ENCODE results near the gene VAV2. TPM values are rescaled to one million over a fixed set of nuclear protein-coding genes. Genes with fewer than 3 reads are reported as not detected.

VAV2 gene
- total and polyA plus RNA-seq, 12 donors = 3.3 to 96.2 (median 31.2) TPM

- no peaks in the 10 kb centered on the region for H3K36me3 ChIP-seq (replicated peaks in 1 of 2)
- no peaks in the 10 kb centered on the region for H3K9me3 ChIP-seq (replicated peaks in 1 of 3)
- peak in 4 of 7 donors; percentile 11 to 34 (median 12) for DNase-seq
- H3K4me1 ChIP-seq (replicated peaks in 1 of 2) = no peaks in the 10 kb centered on the region
- H3K4me3 ChIP-seq = no peak overlapping the region
- intact Hi-C loops (cut with DNase I) = no loop called here
- WGBS, 4 donors = 85 to 90% (median 87%) methylated on average over 12 to 21 of the region's 21 CpGs
- no peak overlapping the region for H3K27ac ChIP-seq
- H3K27me3 ChIP-seq = no peaks in the 10 kb centered on the region
- TF ChIP-seq POLR2A (IDR thresholded peaks at IDR 0.05) = no peak
- no peak for TF ChIP-seq CTCF (IDR thresholded peaks at IDR 0.05)
Observed at GRCh38 chr9:133733796-133734533, 258.2 kb downstream of the VAV2 start.

- H3K4me3 ChIP-seq = no peak overlapping the region
- no peaks in the 10 kb centered on the region for H3K36me3 ChIP-seq (replicated peaks in 1 of 2)
- H3K27me3 ChIP-seq = no peaks in the 10 kb centered on the region
- no peak overlapping the region for H3K27ac ChIP-seq
- H3K4me1 ChIP-seq (replicated peaks in 1 of 2) = no peaks in the 10 kb centered on the region
- 86 to 95% (median 89%) methylated on average over 3 to 4 of the region's 4 CpGs for WGBS, 4 donors
- TF ChIP-seq CTCF (IDR thresholded peaks at IDR 0.05) = no peak
- TF ChIP-seq POLR2A (IDR thresholded peaks at IDR 0.05) = no peak
- peak in 2 of 7 donors; percentile 7 to 20 for DNase-seq
- intact Hi-C loops (cut with DNase I) = no loop called here
- H3K9me3 ChIP-seq (replicated peaks in 1 of 3) = no peaks in the 10 kb centered on the region
Observed at GRCh38 chr9:133733421-133733795, 258.7 kb downstream of the VAV2 start.

GRCh38 chr9:133732639-133733408 is 259.3 kb downstream of the VAV2 start:
- Histone ChIP-seq H3K4me3 (no peak overlapping the region), H3K27me3 (no peaks in the 10 kb centered on the region), H3K4me1 (replicated peaks in 1 of 2) (no peaks in the 10 kb centered on the region), H3K27ac (no peak overlapping the region), H3K36me3 (replicated peaks in 1 of 2) (no peaks in the 10 kb centered on the region), H3K9me3 (replicated peaks in 1 of 3) (no peaks in the 10 kb centered on the region)
- TF ChIP-seq CTCF (IDR thresholded peaks at IDR 0.05) (no peak), POLR2A (IDR thresholded peaks at IDR 0.05) (no peak)
- intact Hi-C loops (cut with DNase I) = no loop called here
- peak in 2 of 7 donors; percentile 6 to 39 for DNase-seq
- 80 to 90% (median 83%) methylated on average over 10 of the region's 10 CpGs for WGBS, 4 donors

GRCh38 chr9:133731876-133732638 is 260.1 kb downstream of the VAV2 start:
- Histone ChIP-seq H3K27ac (no peak overlapping the region), H3K4me3 (no peak overlapping the region), H3K36me3 (replicated peaks in 1 of 2) (no peaks in the 10 kb centered on the region), H3K9me3 (replicated peaks in 1 of 3) (no peaks in the 10 kb centered on the region), H3K27me3 (no peaks in the 10 kb centered on the region), H3K4me1 (replicated peaks in 1 of 2) (no peaks in the 10 kb centered on the region)
- DNase-seq = peak in 5 of 7 donors; percentile 13 to 62 (median 39)
- 64 to 80% (median 73%) methylated on average over 8 to 30 of the region's 30 CpGs for WGBS, 4 donors
- intact Hi-C loops (cut with DNase I) = no loop called here
- TF ChIP-seq POLR2A (IDR thresholded peaks at IDR 0.05) (no peak), CTCF (IDR thresholded peaks at IDR 0.05) (no peak)

Data from adrenal gland (tissue), 12 donors.